GM21447 (cell line): ENCODE results near the gene LARP1B.
"Not testable (repeated sequence)": the region's sequence is repeated elsewhere in the genome, so short reads cannot be mapped to it uniquely, and the experiment has no call there.

Experiments used
- ATAC-seq: cut with Tn5 transposase; IDR thresholded peaks from one replicate; pipeline ENCODE4 v1.9.1; 2021; ENCODE audit not compliant: unreplicated experiment

The LARP1B gene

GRCh38 chr4:128134925-128135324, 73.8 kb downstream of the LARP1B start:
- ATAC-seq: no peak

- no peak for ATAC-seq
Observed at GRCh38 chr4:128135391-128135790, 74.3 kb downstream of the LARP1B start.

- ATAC-seq: no peak
Observed at GRCh38 chr4:128141866-128142265, 80.8 kb downstream of the LARP1B start.

GRCh38 chr4:128145727-128146126, 84.6 kb downstream of the LARP1B start:
- no peak for ATAC-seq

- no peak for ATAC-seq
Observed at GRCh38 chr4:128153800-128154199, 92.7 kb downstream of the LARP1B start.

GRCh38 chr4:128155231-128155855, 94.2 kb downstream of the LARP1B start:
- ATAC-seq: no peak

GRCh38 chr4:128155874-128156456, 94.9 kb downstream of the LARP1B start:
- ATAC-seq: no peak

- ATAC-seq: not testable (repeated sequence)
Observed at GRCh38 chr4:128156472-128156871, 95.4 kb downstream of the LARP1B start.

- no peak for ATAC-seq
Observed at GRCh38 chr4:128158894-128159293, 97.8 kb downstream of the LARP1B start.

- ATAC-seq: no peak
Observed at GRCh38 chr4:128159967-128160366, 98.9 kb downstream of the LARP1B start.

- ATAC-seq: no peak
Observed at GRCh38 chr4:128161138-128161537, 100.0 kb downstream of the LARP1B start.

GRCh38 chr4:128162434-128162833, 101.3 kb downstream of the LARP1B start:
- ATAC-seq: no peak

- no peak for ATAC-seq
Observed at GRCh38 chr4:128163177-128164117, 102.3 kb downstream of the LARP1B start.

GRCh38 chr4:128166982-128167381, 105.9 kb downstream of the LARP1B start:
- ATAC-seq: no peak

GRCh38 chr4:128168701-128169100, 107.6 kb downstream of the LARP1B start:
- no peak for ATAC-seq

- ATAC-seq: no peak
Observed at GRCh38 chr4:128169245-128169644, 108.1 kb downstream of the LARP1B start.

- ATAC-seq: no peak
Observed at GRCh38 chr4:128176643-128177042, 115.5 kb downstream of the LARP1B start.

- ATAC-seq: no peak
Observed at GRCh38 chr4:128177498-128177897, 116.4 kb downstream of the LARP1B start.

- ATAC-seq: no peak
Observed at GRCh38 chr4:128186623-128187022, 125.5 kb downstream of the LARP1B start.

GRCh38 chr4:128191115-128191781, 130.1 kb downstream of the LARP1B start:
- peak; percentile 100 for ATAC-seq
